ENCODE data around the gene STPG3. TPM values are rescaled to one million over a fixed set of nuclear protein-coding genes. Genes with fewer than 3 reads are reported as not detected.
A peak's percentile ranks its signal among the peaks of the same experiment; 100 is the strongest.

Gene STPG3
- total and polyA plus RNA-seq, 2 of the 13 experiments (the other 11 are each of a cell fraction or from before 2014, with no cell fraction given): not detected

- TF ChIP-seq HOXA5 (CRISPR knock-in tag; IDR thresholded peaks at IDR 0.05) (peak; percentile 73; the same call in 1 of the 2 replicates), KDM4B (CRISPR knock-in tag; IDR thresholded peaks at IDR 0.05) (peak; percentile 49; the same call in 1 of the 2 replicates), ZNF577 (CRISPR knock-in tag; IDR thresholded peaks at IDR 0.05; ENCODE audit: borderline replicate concordance, low read depth) (no peak), ZNF891 (CRISPR knock-in tag; IDR thresholded peaks at IDR 0.05) (0 out of 2 replicates have a peak, but pooled peaks have one; percentile 44), ZNF280D (CRISPR knock-in tag; IDR thresholded peaks at IDR 0.05) (0 out of 2 replicates have a peak, but pooled peaks have one; percentile 53), ZNF12 (CRISPR knock-in tag; IDR thresholded peaks at IDR 0.05) (0 out of 2 replicates have a peak, but pooled peaks have one; percentile 31), ZNF503 (CRISPR knock-in tag; IDR thresholded peaks at IDR 0.05) (no peak; the same call in 1 of the 2 replicates), TCF7 (IDR thresholded peaks at IDR 0.05; ENCODE audit: low read depth) (no peak), KDM5A (IDR thresholded peaks at IDR 0.05; ENCODE audit: borderline replicate concordance, low read length) (peak; percentile 99), PHF8 (CRISPR knock-in tag; IDR thresholded peaks at IDR 0.05) (peak; percentile 96), ZSCAN30 (CRISPR knock-in tag; IDR thresholded peaks at IDR 0.05) (no peak), HMGA1 (CRISPR knock-in tag; conservative IDR thresholded peaks at IDR 0.05) (no peak), ZNF256 (CRISPR knock-in tag; conservative IDR thresholded peaks at IDR 0.05) (0 out of 2 replicates have a peak, but pooled peaks have one; percentile 23), ZBTB26 (CRISPR knock-in tag; IDR thresholded peaks at IDR 0.05; ENCODE audit: borderline replicate concordance) (0 out of 2 replicates have a peak, but pooled peaks have one; percentile 33), PHF20 (CRISPR knock-in tag; IDR thresholded peaks at IDR 0.05) (peak; percentile 98), NFE2 (CRISPR knock-in tag; IDR thresholded peaks at IDR 0.05) (no peak), CREM (IDR thresholded peaks at IDR 0.05) (peak; percentile 93), CREM (CRISPR knock-in tag; IDR thresholded peaks at IDR 0.05) (peak; percentile 95), ETV6 (CRISPR knock-in tag; conservative IDR thresholded peaks at IDR 0.05) (no peak), DNMT1 (CRISPR knock-in tag; IDR thresholded peaks at IDR 0.05) (no peak), ZNF703 (CRISPR knock-in tag; IDR thresholded peaks at IDR 0.05; ENCODE audit: borderline replicate concordance) (no peak)
These were observed 45.7 kb upstream of the STPG3 start, which contains the start of the genes NDOR1 and TMEM203 (continued) for GRCh38 chr9:137205126-137206069.

All from HepG2 (cell line).